GM12878 (cell line): ENCODE results near the gene NLGN1. TPM values are rescaled to one million over a fixed set of nuclear protein-coding genes. Genes with fewer than 3 reads are reported as not detected.
"Not testable (repeated sequence)": the region's sequence is repeated elsewhere in the genome, so short reads cannot be mapped to it uniquely, and the experiment has no call there.

Experiments used
- ATAC-seq: fragments of 200-7000 bp; cut with Tn5 transposase; 3 replicates; pipeline ENCODE4 v1.9.1; 2020; ENCODE audit warnings: mild to moderate bottlenecking, moderate library complexity
- BruUV-seq: library from RNA; stranded (reverse); fragments of 400-500 nt; replicated peaks from 2 replicates; lab custom pipeline; 2021; lab: Mats Ljungman, UMichigan
- CTCF ChIA-PET: fragments of 300-600 bp; sonication (Branson Sonifier 250); formaldehyde crosslinking; extraction: SDS; loops from one replicate; lab custom pipeline; 2021; ENCODE audit warnings: inconsistent platforms; lab: Yijun Ruan, JAX
- POLR2A ChIA-PET: fragments of 350-600 bp; formaldehyde crosslinking; extraction: SDS; loops from one replicate; lab custom pipeline; 2021; ENCODE audit warnings: inconsistent platforms; lab: Charles Lee
- RAD21 ChIA-PET: fragments of 300-600 bp; sonication (Branson Sonifier 250); formaldehyde crosslinking; loops from one replicate; lab custom pipeline; 2023; ENCODE audit warnings: antibody characterized with exemption; ENCODE audit not compliant: unreplicated experiment; lab: Charles Lee
- SMC1A ChIA-PET: fragments of 300-600 bp; sonication (Branson Sonifier 250); formaldehyde crosslinking; loops from one replicate; lab custom pipeline; 2023; ENCODE audit not compliant: unreplicated experiment, uncharacterized antibody; lab: Charles Lee
- DNase-seq: peaks from one replicate; pipeline ENCODE4 v3.0.0-alpha.2; 2011; ENCODE audit warnings: low read depth, low spot score
- FAIRE-seq: peaks from 3 replicates; lab custom pipeline; 2011; peaks lifted over from hg19 to GRCh38; lab: Jason Lieb, UNC
- H2AFZ ChIP-seq: 2 replicates; pipeline ENCODE4 v1.6.0; 2011; ENCODE audit warnings: low read depth, low read length, control low read depth; ENCODE audit not compliant: control insufficient read depth
- H3K27ac ChIP-seq: 2 replicates; pipeline ENCODE4 v1.5.1; 2011; ENCODE audit warnings: control low read depth; ENCODE audit not compliant: control insufficient read depth, insufficient read depth
- H3K27me3 ChIP-seq, 2 experiments: replicated peaks in 1 of 2; 2 replicates each; pipeline versions ENCODE4 v1.6.0 to v1.6.1; 2011; ENCODE audit warnings: low read length in 1 of 2; ENCODE audit not compliant: control insufficient read depth in 2 of 2, insufficient read depth in 2 of 2
- H3K36me3 ChIP-seq, 2 experiments: 2 replicates each; pipeline ENCODE4 v1.5.1; 2011; ENCODE audit warnings: low read length in 1 of 2; ENCODE audit not compliant: control insufficient read depth in 2 of 2, insufficient read depth in 2 of 2
- H3K4me1 ChIP-seq: 2 replicates; pipeline ENCODE4 v1.6.1; 2011; ENCODE audit warnings: mild to moderate bottlenecking, low read length, moderate library complexity, mixed read lengths; ENCODE audit not compliant: control insufficient read depth, insufficient read depth
- H3K4me2 ChIP-seq: 2 replicates; pipeline ENCODE4 v1.6.0; 2011; ENCODE audit warnings: control low read depth; ENCODE audit not compliant: control insufficient read depth, insufficient read depth
- H3K4me3 ChIP-seq: fragments of 200-600 bp; sonication (generic); 2 replicates; pipeline ENCODE4 v1.5.1; 2016
- H3K79me2 ChIP-seq: 2 replicates; pipeline ENCODE4 v1.6.0; 2011; ENCODE audit warnings: low read length; ENCODE audit not compliant: control insufficient read depth, insufficient read depth
- H3K9ac ChIP-seq: 2 replicates; pipeline ENCODE4 v1.8.0; 2011; ENCODE audit warnings: low read length, control low read depth, mixed read lengths; ENCODE audit not compliant: control insufficient read depth, insufficient read depth
- H3K9me3 ChIP-seq: replicated peaks from 3 replicates; pipeline ENCODE4 v1.5.1; 2011; ENCODE audit warnings: mild to moderate bottlenecking, low read length; ENCODE audit not compliant: control insufficient read depth, insufficient read depth
- H4K20me1 ChIP-seq: 2 replicates; pipeline ENCODE4 v1.6.0; 2011; ENCODE audit not compliant: control insufficient read depth, insufficient read depth
- BHLHE40 ChIP-seq, 2 experiments: fragments of 450-650 bp in 1 of 2; IDR thresholded peaks; 2 replicates each; pipeline ENCODE4 v1.6.1; 2011 to 2017; ENCODE audit warnings: low read depth in 2 of 2, borderline replicate concordance in 1 of 2, improper control_type of control experiment in 1 of 2, low read length in 1 of 2, mild to moderate bottlenecking in 1 of 2
- CHD2 ChIP-seq: IDR thresholded peaks from 2 replicates; pipeline ENCODE4 v1.6.1; 2011; ENCODE audit warnings: low read depth, low read length, improper control_type of control experiment, borderline replicate concordance
- EP300 ChIP-seq, 2 experiments: fragments of 150-350 bp in 1 of 2; IDR thresholded peaks; 2 replicates each; pipeline ENCODE4 v1.6.1; 2011 to 2012; ENCODE audit warnings: low read depth in 2 of 2, low read length in 2 of 2, borderline replicate concordance in 1 of 2, improper control_type of control experiment in 1 of 2, inconsistent platforms in 1 of 2; ENCODE audit not compliant: control insufficient read depth in 1 of 2
- HDAC2 ChIP-seq: fragments of 200-600 bp; sonication (generic); IDR thresholded peaks from 2 replicates; pipeline ENCODE4 v1.6.1; 2017
- HDGF ChIP-seq: fragments of 450-650 bp; IDR thresholded peaks from 2 replicates; pipeline ENCODE4 v1.6.1; 2016; ENCODE audit warnings: antibody characterized with exemption
- IKZF2 ChIP-seq, 2 experiments: fragments of 450-650 bp; IDR thresholded peaks; 2 replicates each; pipeline ENCODE4 v1.6.1; 2017; ENCODE audit warnings: mild to moderate bottlenecking in 2 of 2, moderate library complexity in 2 of 2
- MEF2B ChIP-seq: fragments of 450-650 bp; IDR thresholded peaks from 2 replicates; pipeline ENCODE4 v1.6.1; 2018; ENCODE audit warnings: mild to moderate bottlenecking, moderate library complexity; ENCODE audit not compliant: partially characterized antibody, poor library complexity, severe bottlenecking
- NFYA ChIP-seq: IDR thresholded peaks from 2 replicates; pipeline ENCODE4 v1.6.1; 2011; ENCODE audit warnings: low read depth, mild to moderate bottlenecking, low read length, improper control_type of control experiment, borderline replicate concordance
- PAX8 ChIP-seq: fragments of 450-650 bp; IDR thresholded peaks from 2 replicates; pipeline ENCODE4 v1.6.1; 2017; ENCODE audit warnings: mild to moderate bottlenecking, moderate library complexity
- PBX3 ChIP-seq: IDR thresholded peaks from 2 replicates; pipeline ENCODE4 v1.6.1; 2011; ENCODE audit warnings: mild to moderate bottlenecking, low read depth, low read length, moderate library complexity; ENCODE audit not compliant: insufficient replicate concordance
- POLR2A ChIP-seq: IDR thresholded peaks from 2 replicates; pipeline ENCODE4 v1.6.1; 2011; ENCODE audit warnings: low read depth, mild to moderate bottlenecking, low read length
- SMAD5 ChIP-seq: IDR thresholded peaks from 2 replicates; pipeline ENCODE4 v1.6.1; 2016; ENCODE audit warnings: antibody characterized with exemption, low read depth
- SMARCA5 ChIP-seq: fragments of 450-650 bp; IDR thresholded peaks from 2 replicates; pipeline ENCODE4 v1.6.1; 2017; ENCODE audit warnings: mild to moderate bottlenecking
- SP1 ChIP-seq: IDR thresholded peaks from one replicate; pipeline ENCODE4 v1.6.1; 2011; ENCODE audit warnings: low read depth, low read length
- ZNF622 ChIP-seq: fragments of 450-650 bp; IDR thresholded peaks from 2 replicates; pipeline ENCODE4 v1.6.1; 2017; ENCODE audit warnings: mild to moderate bottlenecking, inconsistent platforms
- WGBS: methylation state at CpG from one replicate; pipeline ENCODE4 v1.1.6; 2016; ENCODE audit warnings: low lambda C conversion rate; ENCODE audit not compliant: insufficient replicate concordance, insufficient coverage; ENCODE audit errors: missing lambda C conversion rate; 5-methylcytosine and 5-hydroxymethylcytosine counted together
- in situ Hi-C: fragments of 300-500 bp; cut with MboI; formaldehyde crosslinking; loops from 9 replicates; pipeline ENCODE4 v1.14.3; 2018; ENCODE audit warnings: mixed read lengths
- intact Hi-C: fragments of 100-400 bp; cut with micrococcal nuclease; formaldehyde crosslinking; loops from one replicate; pipeline ENCODE4 v1.14.2; 2022; ENCODE audit not compliant: unreplicated experiment
- polyA plus RNA-seq, 11 experiments: library from polyadenylated mRNA; depleted of rRNA in 4 of 11; unstranded in 6 of 11; stranded (reverse) in 5 of 11; fragments of >200 nt; fragmentation: Nextera tagmentation in 4 of 11; fragmentation: Illumina TruSeq in 1 of 11; extraction: Ambion mirVana in 4 of 11; extraction: Trizol in 1 of 11; gene quantifications; 1 replicate in 1 of 11; 2 replicates in 10 of 11; pipeline versions ENCODE4 v1.2.1 to v1.2.3, GENCODE V29; 2011 to 2016; ENCODE audit warnings: inconsistent platforms in 2 of 11, missing spikeins in 2 of 11, low read depth in 1 of 11
- total RNA-seq, 4 experiments: library from RNA; depleted of rRNA in 3 of 4; stranded (reverse); fragments of >200 nt in 3 of 4; fragmentation: Illumina TruSeq in 1 of 4; extraction: Trizol in 1 of 4; gene quantifications; 2 replicates each; pipeline versions ENCODE4 v1.2.1 to v1.2.3, GENCODE V29; 2013 to 2021

NLGN1 gene
- total and polyA plus RNA-seq, 10 of the 15 experiments (the other 5 are each of a cell fraction or from before 2014, with no cell fraction given) = not detected

DNA sequence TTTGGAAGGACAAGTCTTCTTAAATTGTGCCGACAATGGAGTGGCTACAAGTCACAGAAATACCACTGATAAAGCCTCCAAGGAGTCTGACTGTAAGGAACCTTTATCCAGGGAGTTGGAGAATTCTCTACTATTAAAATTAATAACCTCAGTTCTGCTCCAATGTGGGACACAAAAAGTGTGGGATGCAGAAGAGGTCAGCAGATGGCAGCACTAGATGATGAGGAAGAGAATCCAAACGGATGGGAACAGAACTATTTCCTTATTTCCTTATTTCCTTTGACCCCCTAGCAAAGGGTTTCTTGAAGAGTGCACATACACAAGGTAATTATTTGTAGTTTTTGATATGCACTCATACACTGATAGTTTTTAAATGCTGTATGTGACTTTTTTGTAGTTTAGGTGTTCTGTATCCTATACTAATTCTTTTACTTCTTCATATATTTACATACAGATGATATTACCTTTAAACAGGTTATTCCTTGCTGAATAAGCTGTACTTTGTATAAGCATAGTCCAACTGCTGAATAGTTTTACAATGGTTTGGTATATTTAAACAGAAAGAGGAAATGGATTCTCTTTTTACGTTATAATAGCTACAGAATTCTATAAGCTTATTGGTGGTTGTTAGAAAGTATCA, 25.6 kb upstream of the NLGN1 start (continued):
- TF ChIP-seq IKZF2 (IDR thresholded peaks at IDR 0.05) (no peak), ZNF622 (no peak), MEF2B (no peak)
- TF ChIP-seq, all 136 proteins: peak for 3

- Histone ChIP-seq H3K27me3 (no peaks in the 10 kb centered on the region), H3K36me3 (no peaks in the 10 kb centered on the region), H2AFZ (no peak overlapping the region), H3K79me2 (no peaks in the 10 kb centered on the region), H3K9ac (no peak overlapping the region), H3K4me1 (no peaks in the 10 kb centered on the region), H4K20me1 (no peaks in the 10 kb centered on the region), H3K27ac (no peak overlapping the region), H3K4me2 (no peak overlapping the region), H3K4me3 (no peak overlapping the region), H3K9me3 (no peaks in the 10 kb centered on the region)
- RAD21 ChIA-PET = interaction anchor here (0.6 kb wide), 1 partner anchor 453 kb away, joined by 3 read pairs; no protein-coding TSS in a partner anchor
- WGBS = 33% methylated on average over 3 of the region's 3 CpGs
- CTCF ChIA-PET = interaction anchor here (0.6 kb wide), 1 partner anchor 11 kb away, joined by 3 read pairs; no protein-coding TSS in a partner anchor
- intact Hi-C loops = no loop called here
- SMC1A ChIA-PET = interaction anchor here (1.4 kb wide), 1 partner anchor 33 kb away, joined by 3 read pairs; no protein-coding TSS in a partner anchor
- in situ Hi-C loops = no loop called here
- POLR2A ChIA-PET = no interaction called here
- TF ChIP-seq PAX8 (no peak), POLR2A (no peak), HDAC2 (no peak), EP300 (IDR thresholded peaks at IDR 0.05; ENCODE audit: borderline replicate concordance in 1 of 2, control insufficient read depth in 1 of 2, low read depth in 2 of 2, low read length in 2 of 2) (no peak), PBX3 (no peak), CHD2 (no peak), SMAD5 (no peak), SP1 (no peak), SMARCA5 (no peak), HDGF (no peak), NFYA (no peak), BHLHE40 (IDR thresholded peaks at IDR 0.05; ENCODE audit: borderline replicate concordance in 1 of 2, low read depth in 2 of 2, low read length in 1 of 2) (no peak)
- FAIRE-seq (no peak), ATAC-seq (no peak), DNase-seq (no peak)
- no TSS peak for BruUV-seq
Measured at GRCh38 chr3:173380681-173381080, 16.9 kb upstream of the NLGN1 start.

DNA sequence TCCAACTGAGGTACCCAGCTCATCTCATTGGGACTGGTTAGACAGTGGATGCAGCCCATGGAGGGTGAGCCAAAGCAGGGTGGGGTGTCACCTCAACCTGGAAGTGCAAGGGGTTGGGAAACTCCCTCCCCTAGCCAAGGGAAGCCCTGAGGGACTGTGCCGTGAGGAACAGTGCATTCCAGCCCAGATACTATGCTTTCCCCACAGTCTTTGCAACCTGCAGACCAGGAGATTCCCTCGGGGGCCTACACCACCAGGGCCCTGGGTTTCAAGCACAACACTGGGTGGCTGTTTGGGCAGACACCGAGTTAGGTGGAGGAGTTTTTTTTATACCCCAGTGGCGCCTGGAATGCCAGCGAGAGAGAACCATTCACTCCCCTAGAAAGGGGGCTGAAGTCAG, 15.6 kb upstream of the NLGN1 start:
- H3K4me2 ChIP-seq, POLR2A ChIA-PET, H3K4me1 ChIP-seq, BruUV-seq, H3K36me3 ChIP-seq, H3K9me3 ChIP-seq, in situ Hi-C loops, intact Hi-C loops, H3K27me3 ChIP-seq, H4K20me1 ChIP-seq, H3K27ac ChIP-seq, FAIRE-seq, CTCF ChIA-PET, ATAC-seq, H3K79me2 ChIP-seq, RAD21 ChIA-PET, H3K4me3 ChIP-seq, DNase-seq, H3K9ac ChIP-seq, H2AFZ ChIP-seq: not testable (repeated sequence)
- WGBS = 0% methylated on average over 4 of the region's 5 CpGs
- SMC1A ChIA-PET = interaction anchor here (1.4 kb wide), 1 partner anchor 32 kb away, joined by 3 read pairs; no protein-coding TSS in a partner anchor
